Measurements from ENCODE around the gene ZNF512. TPM values are rescaled to one million over a fixed set of nuclear protein-coding genes. Genes with fewer than 3 reads are reported as not detected.

Gene ZNF512
- total and polyA plus RNA-seq, 2 of the 13 experiments (the other 11 are each of a cell fraction or from before 2014, with no cell fraction given) = 29.8 to 31.0 TPM

DNA sequence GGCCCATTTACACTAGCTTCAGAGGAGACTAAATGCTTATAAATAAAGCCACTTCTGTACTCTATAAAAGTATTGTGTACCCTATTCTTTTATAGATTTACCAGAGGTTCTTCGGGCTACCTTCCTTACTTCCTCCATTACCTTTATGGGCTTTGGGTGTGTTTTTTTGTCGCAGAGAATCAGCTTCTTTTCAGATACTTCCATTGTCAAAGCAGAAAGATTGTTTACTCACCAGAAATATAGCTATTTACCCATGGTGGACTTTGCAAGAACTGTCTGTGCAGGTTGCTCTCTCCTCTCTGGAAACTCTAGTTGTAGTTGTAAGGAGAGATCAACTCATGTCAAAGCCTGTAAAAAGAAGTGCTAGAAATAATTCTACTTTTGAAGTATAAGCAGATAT is 31.1 kb downstream of the ZNF512 start:
- CTCF ChIA-PET (ENCODE audit: low intra/inter-chr PET ratio, low total read pairs) = no interaction called here
- POLR2A ChIA-PET = interaction anchor here (1.0 to 1.4 kb wide), 3 partner anchors 15 to 204 kb away, joined by 5 to 7 read pairs (median 5); partner anchors contain the start of genes CCDC121, GPN1, PPM1G and ZNF512
- H3K9ac ChIP-seq (ENCODE audit: insufficient read depth, low read depth, low read length) = no peak overlapping the region
- TF ChIP-seq SOX6 (IDR thresholded peaks at IDR 0.05) (no peak), SOX6 (CRISPR knock-in tag; IDR thresholded peaks at IDR 0.05) (peak; percentile 69), HNF4G (IDR thresholded peaks at IDR 0.05; ENCODE audit: borderline replicate concordance, low read depth, low read length) (peak; percentile 40; the same call in 1 of the 2 replicates), HNF4G (CRISPR knock-in tag; IDR thresholded peaks at IDR 0.05; ENCODE audit: borderline replicate concordance, low read depth) (no peak), SOX5 (CRISPR knock-in tag; IDR thresholded peaks at IDR 0.05; ENCODE audit: borderline replicate concordance) (peak; percentile 59; the same call in 1 of the 2 replicates), FOXP1 (IDR thresholded peaks at IDR 0.05) (no peak), FOXP1 (CRISPR knock-in tag; IDR thresholded peaks at IDR 0.05) (peak; percentile 46), ZNF431 (CRISPR knock-in tag; IDR thresholded peaks at IDR 0.05; ENCODE audit: borderline replicate concordance, low read depth) (no peak), KLF16 (CRISPR knock-in tag; IDR thresholded peaks at IDR 0.05) (no peak), NFRKB (IDR thresholded peaks at IDR 0.05) (no peak), FUBP1 (CRISPR knock-in tag; IDR thresholded peaks at IDR 0.05; ENCODE audit: borderline replicate concordance) (no peak), KLF15 (CRISPR knock-in tag; IDR thresholded peaks at IDR 0.05; ENCODE audit: borderline replicate concordance) (no peak), HNF4A (CRISPR knock-in tag; IDR thresholded peaks at IDR 0.05) (peak; percentile 60), GZF1 (CRISPR knock-in tag; IDR thresholded peaks at IDR 0.05) (no peak), DMAP1 (CRISPR knock-in tag; IDR thresholded peaks at IDR 0.05) (no peak), ELF3 (CRISPR knock-in tag; IDR thresholded peaks at IDR 0.05) (0 out of 2 replicates have a peak, but pooled peaks have one; percentile 27), ZNF20 (CRISPR knock-in tag; IDR thresholded peaks at IDR 0.05) (no peak), BORCS8-MEF2B (CRISPR knock-in tag; IDR thresholded peaks at IDR 0.05) (no peak), GRHL1 (CRISPR knock-in tag; conservative IDR thresholded peaks at IDR 0.05) (no peak), REL (CRISPR knock-in tag; conservative IDR thresholded peaks at IDR 0.05) (no peak)
- TF ChIP-seq, protein P1, sequence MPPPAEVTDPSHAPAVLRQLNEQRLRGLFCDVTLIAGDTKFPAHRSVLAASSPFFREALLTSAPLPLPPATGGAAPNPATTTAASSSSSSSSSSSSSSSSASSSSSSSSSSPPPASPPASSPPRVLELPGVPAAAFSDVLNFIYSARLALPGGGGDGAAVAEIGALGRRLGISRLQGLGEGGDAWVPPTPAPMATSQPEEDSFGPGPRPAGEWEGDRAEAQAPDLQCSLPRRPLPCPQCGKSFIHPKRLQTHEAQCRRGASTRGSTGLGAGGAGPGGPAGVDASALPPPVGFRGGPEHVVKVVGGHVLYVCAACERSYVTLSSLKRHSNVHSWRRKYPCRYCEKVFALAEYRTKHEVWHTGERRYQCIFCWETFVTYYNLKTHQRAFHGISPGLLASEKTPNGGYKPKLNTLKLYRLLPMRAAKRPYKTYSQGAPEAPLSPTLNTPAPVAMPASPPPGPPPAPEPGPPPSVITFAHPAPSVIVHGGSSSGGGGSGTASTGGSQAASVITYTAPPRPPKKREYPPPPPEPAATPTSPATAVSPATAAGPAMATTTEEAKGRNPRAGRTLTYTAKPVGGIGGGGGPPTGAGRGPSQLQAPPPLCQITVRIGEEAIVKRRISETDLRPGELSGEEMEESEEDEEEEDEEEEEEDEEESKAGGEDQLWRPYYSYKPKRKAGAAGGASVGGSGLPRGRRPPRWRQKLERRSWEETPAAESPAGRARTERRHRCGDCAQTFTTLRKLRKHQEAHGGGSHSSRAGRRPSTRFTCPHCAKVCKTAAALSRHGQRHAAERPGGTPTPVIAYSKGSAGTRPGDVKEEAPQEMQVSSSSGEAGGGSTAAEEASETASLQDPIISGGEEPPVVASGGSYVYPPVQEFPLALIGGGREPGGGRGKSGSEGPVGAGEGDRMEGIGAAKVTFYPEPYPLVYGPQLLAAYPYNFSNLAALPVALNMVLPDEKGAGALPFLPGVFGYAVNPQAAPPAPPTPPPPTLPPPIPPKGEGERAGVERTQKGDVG (CRISPR knock-in tag; IDR thresholded peaks at IDR 0.05; ENCODE audit: borderline replicate concordance) = no peak

More for the DNA sequence above, 31.1 kb downstream of the ZNF512 start:
- 35% methylated on average over 2 of the region's 2 CpGs for WGBS (ENCODE audit: low lambda C conversion rate)
- DNase-seq (ENCODE audit: low spot score) (peak; percentile 21), FAIRE-seq (no peak), ATAC-seq (peak; percentile 77)
- Histone ChIP-seq H3K9me3 (ENCODE audit: low read length) (no peaks in the 10 kb centered on the region), H3K4me3 (replicated peaks in 1 of 3; ENCODE audit: insufficient read depth in 1 of 3, low read depth in 2 of 3, low read length in 3 of 3) (no peak overlapping the region), H3K27ac (ENCODE audit: extremely low read length, insufficient read depth, low read length) (peak overlapping the region; percentile 35), H3K4me1 (ENCODE audit: insufficient read depth, low read length) (peaks cover 14% of the 10 kb centered on the region), H3K79me2 (ENCODE audit: insufficient read depth, low read length) (no peaks in the 10 kb centered on the region), H4K20me1 (ENCODE audit: insufficient read depth, low read length) (no peaks in the 10 kb centered on the region), H3K27me3 (ENCODE audit: control insufficient read depth in 1 of 2, insufficient read depth in 2 of 2, low read length in 2 of 2) (no peaks in the 10 kb centered on the region), H2AFZ (ENCODE audit: low read length) (no peak overlapping the region), H3K4me2 (ENCODE audit: low read depth, low read length) (peak overlapping the region; percentile 14; the same call in 1 of the 2 replicates), H3K36me3 (replicated peaks in 1 of 2; ENCODE audit: control insufficient read depth in 1 of 2, insufficient read depth in 2 of 2, low read length in 2 of 2) (peaks cover 21 to 71% of the 10 kb centered on the region in 2 experiments)
- BruUV-seq (replicated peaks) = no TSS peak
- intact Hi-C loops (cut with micrococcal nuclease; ENCODE audit: unreplicated experiment) = no loop called here
- in situ Hi-C loops (cut with HindIII; ENCODE audit: extremely low pct_ligation_motif_present, low pct_unique_long_range_greater_than_20kb) = no loop called here
